ENCODE results near the gene KNTC1.

- no peak for TF ChIP-seq CTCF (tag by site-specific recombination; IDR thresholded peaks at IDR 0.05)
- TF ChIP-seq ELK4 (IDR thresholded peaks at IDR 0.05; ENCODE audit: borderline replicate concordance, low read depth, low read length): no peak
- no peak for TF ChIP-seq ZNF362 (tag by site-specific recombination; IDR thresholded peaks at IDR 0.05)
- no peak for TF ChIP-seq ZNF138 (tag by site-specific recombination; IDR thresholded peaks at IDR 0.05; ENCODE audit: borderline replicate concordance)
- TF ChIP-seq SALL2 (tag by site-specific recombination; IDR thresholded peaks at IDR 0.05; ENCODE audit: borderline replicate concordance): no peak
- no peak for TF ChIP-seq SETDB1 (IDR thresholded peaks at IDR 0.05; ENCODE audit: insufficient read length, low read length)
- TF ChIP-seq ZNF302 (tag by site-specific recombination; IDR thresholded peaks at IDR 0.05; ENCODE audit: low read depth): no peak
- no peak for TF ChIP-seq ZBTB17 (tag by site-specific recombination; IDR thresholded peaks at IDR 0.05)
- no peak for TF ChIP-seq PBX3 (CRISPR knock-in tag; IDR thresholded peaks at IDR 0.05)
- TF ChIP-seq ZNF112 (tag by site-specific recombination; IDR thresholded peaks at IDR 0.05): no peak
- TF ChIP-seq ZNF140 (tag by site-specific recombination; IDR thresholded peaks at IDR 0.05): no peak
- no peak for TF ChIP-seq ZSCAN18 (tag by site-specific recombination; IDR thresholded peaks at IDR 0.05)
These were observed 1.5 kb downstream of the KNTC1 start for GRCh38 chr12:122528582-122528981.
